Body of pancreas (tissue), 4 donors: ENCODE results near the gene ARHGAP1.

Experiments
- CTCF ChIP-seq, 7 experiments: fragments of 450-650 bp in 4 of 7; fragments of 200-600 bp in 3 of 7; sonication (generic) in 3 of 7; IDR thresholded peaks; one replicate each; pipeline ENCODE4 v1.5.1; 2016 to 2019; ENCODE audit warnings: antibody characterized with exemption in 7 of 7
- POLR2A ChIP-seq, 3 donors: fragments of 450-650 bp; IDR thresholded peaks; one replicate each; pipeline ENCODE4 v1.6.1; 2016; ENCODE audit warnings: antibody characterized with exemption in 3 of 3, mild to moderate bottlenecking in 2 of 3

GRCh38 chr11:46633291-46634217, 66.9 kb downstream of the ARHGAP1 start:
- no peak for TF ChIP-seq CTCF (IDR thresholded peaks at IDR 0.05)
- no peak for TF ChIP-seq POLR2A (IDR thresholded peaks at IDR 0.05)
